KMS-11 (cell line): Measurements from ENCODE around the gene SLC39A9.

ENCODE experiments used
- H2AFZ ChIP-seq: fragments of 200-600 bp; sonication (generic); 2 replicates; pipeline ENCODE4 v1.6.1; 2016; ENCODE audit warnings: antibody characterized with exemption, mixed run types, low read depth
- H3K27ac ChIP-seq: fragments of 200-600 bp; sonication (generic); 2 replicates; pipeline ENCODE4 v1.6.1; 2016; ENCODE audit warnings: mild to moderate bottlenecking, mixed run types
- H3K27me3 ChIP-seq: fragments of 200-600 bp; sonication (generic); 2 replicates; pipeline ENCODE4 v1.6.1; 2017; ENCODE audit warnings: mild to moderate bottlenecking, low read depth, mixed run types, moderate library complexity; ENCODE audit not compliant: insufficient read depth
- H3K36me3 ChIP-seq: fragments of 200-600 bp; sonication (generic); 2 replicates; pipeline ENCODE4 v1.6.1; 2017; ENCODE audit warnings: mild to moderate bottlenecking, mixed run types; ENCODE audit not compliant: insufficient read depth
- H3K4me1 ChIP-seq: fragments of 200-600 bp; sonication (generic); 2 replicates; pipeline ENCODE4 v1.6.1; 2016; ENCODE audit warnings: mild to moderate bottlenecking, low read depth, mixed run types; ENCODE audit not compliant: poor library complexity, severe bottlenecking
- H3K4me2 ChIP-seq: fragments of 200-600 bp; sonication (generic); 2 replicates; pipeline ENCODE4 v1.7.0; 2016; ENCODE audit warnings: mild to moderate bottlenecking, mixed run types
- H3K4me3 ChIP-seq: fragments of 200-600 bp; sonication (generic); IDR thresholded peaks from 2 replicates; pipeline ENCODE4 v1.6.1; 2017; ENCODE audit warnings: low read depth, low read length, mixed read lengths; ENCODE audit not compliant: insufficient read depth
- H3K79me2 ChIP-seq: fragments of 200-600 bp; sonication (generic); 2 replicates; pipeline ENCODE4 v1.6.1; 2016; ENCODE audit warnings: low read depth, mixed run types; ENCODE audit not compliant: insufficient read depth
- H3K9ac ChIP-seq: fragments of 200-600 bp; sonication (generic); 2 replicates; pipeline ENCODE4 v1.6.1; 2016; ENCODE audit warnings: mild to moderate bottlenecking, mixed run types
- H4K20me1 ChIP-seq: fragments of 200-600 bp; sonication (generic); 2 replicates; pipeline ENCODE4 v1.6.1; 2016; ENCODE audit warnings: mild to moderate bottlenecking, mixed run types; ENCODE audit not compliant: insufficient read depth
- TF ChIP-seq, protein P1 (sequence below): fragments of 200-600 bp; sonication (generic); conservative IDR thresholded peaks from 2 replicates; pipeline ENCODE4 v1.6.1; 2017; ENCODE audit warnings: low read depth, mild to moderate bottlenecking, antibody characterized with exemption, low read length, moderate library complexity, mixed read lengths

Gene SLC39A9

DNA sequence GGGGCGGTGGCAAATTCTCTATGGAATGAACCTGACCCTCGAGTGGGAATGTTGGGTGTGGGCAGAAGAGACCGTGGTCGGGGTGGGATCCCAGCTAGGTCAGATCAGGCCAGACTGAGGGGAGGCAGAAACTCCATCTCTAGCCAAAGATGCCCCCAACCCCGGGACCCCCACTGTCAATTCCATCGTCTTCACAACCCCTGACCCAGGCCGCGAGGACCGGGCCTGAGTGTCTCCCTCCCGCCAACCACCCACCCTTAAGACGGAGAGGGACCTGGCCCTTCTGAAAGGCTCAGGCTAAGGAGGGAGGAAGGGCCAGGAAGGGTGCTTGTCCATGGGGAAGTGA, 86.8 kb downstream of the SLC39A9 start:
- no peak overlapping the region for H3K27ac ChIP-seq
- H3K4me2 ChIP-seq, result no peak overlapping the region
- no peaks in the 10 kb centered on the region for H3K79me2 ChIP-seq
- TF ChIP-seq, protein P1, sequence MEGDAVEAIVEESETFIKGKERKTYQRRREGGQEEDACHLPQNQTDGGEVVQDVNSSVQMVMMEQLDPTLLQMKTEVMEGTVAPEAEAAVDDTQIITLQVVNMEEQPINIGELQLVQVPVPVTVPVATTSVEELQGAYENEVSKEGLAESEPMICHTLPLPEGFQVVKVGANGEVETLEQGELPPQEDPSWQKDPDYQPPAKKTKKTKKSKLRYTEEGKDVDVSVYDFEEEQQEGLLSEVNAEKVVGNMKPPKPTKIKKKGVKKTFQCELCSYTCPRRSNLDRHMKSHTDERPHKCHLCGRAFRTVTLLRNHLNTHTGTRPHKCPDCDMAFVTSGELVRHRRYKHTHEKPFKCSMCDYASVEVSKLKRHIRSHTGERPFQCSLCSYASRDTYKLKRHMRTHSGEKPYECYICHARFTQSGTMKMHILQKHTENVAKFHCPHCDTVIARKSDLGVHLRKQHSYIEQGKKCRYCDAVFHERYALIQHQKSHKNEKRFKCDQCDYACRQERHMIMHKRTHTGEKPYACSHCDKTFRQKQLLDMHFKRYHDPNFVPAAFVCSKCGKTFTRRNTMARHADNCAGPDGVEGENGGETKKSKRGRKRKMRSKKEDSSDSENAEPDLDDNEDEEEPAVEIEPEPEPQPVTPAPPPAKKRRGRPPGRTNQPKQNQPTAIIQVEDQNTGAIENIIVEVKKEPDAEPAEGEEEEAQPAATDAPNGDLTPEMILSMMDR, result no peak
- no peak overlapping the region for H2AFZ ChIP-seq
- H3K36me3 ChIP-seq, result no peaks in the 10 kb centered on the region
- no peaks in the 10 kb centered on the region for H3K27me3 ChIP-seq
- no peak overlapping the region for H3K4me3 ChIP-seq
- no peaks in the 10 kb centered on the region for H4K20me1 ChIP-seq
- peaks cover 17% of the 10 kb centered on the region for H3K4me1 ChIP-seq
- no peak overlapping the region for H3K9ac ChIP-seq

DNA sequence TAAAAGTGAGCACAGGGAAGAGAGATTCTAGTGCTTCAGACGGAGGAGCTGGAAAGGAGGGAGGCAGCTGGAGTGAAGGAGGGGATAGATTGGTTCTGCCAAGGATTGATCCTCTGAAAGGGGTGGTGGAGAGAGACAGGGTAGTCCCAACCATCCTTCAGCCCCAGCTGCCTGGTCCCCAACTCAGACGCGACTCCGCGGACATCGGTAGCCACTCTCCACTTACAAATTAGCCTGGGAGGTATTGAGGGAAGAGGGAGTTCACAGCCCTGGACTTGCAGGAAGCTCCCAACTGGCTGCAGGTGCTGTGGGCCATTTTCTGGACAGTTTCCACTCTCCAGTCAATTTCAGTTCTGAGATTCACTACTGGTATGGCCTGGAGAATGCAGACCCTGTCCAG, 87.2 kb downstream of the SLC39A9 start:
- Histone ChIP-seq H3K9ac (no peak overlapping the region), H3K4me1 (peaks cover 17% of the 10 kb centered on the region), H3K27ac (no peak overlapping the region), H3K36me3 (no peaks in the 10 kb centered on the region), H4K20me1 (no peaks in the 10 kb centered on the region), H2AFZ (no peak overlapping the region), H3K4me2 (no peak overlapping the region), H3K27me3 (no peaks in the 10 kb centered on the region), H3K79me2 (no peaks in the 10 kb centered on the region), H3K4me3 (no peak overlapping the region)
- TF ChIP-seq, protein P1, result no peak

DNA sequence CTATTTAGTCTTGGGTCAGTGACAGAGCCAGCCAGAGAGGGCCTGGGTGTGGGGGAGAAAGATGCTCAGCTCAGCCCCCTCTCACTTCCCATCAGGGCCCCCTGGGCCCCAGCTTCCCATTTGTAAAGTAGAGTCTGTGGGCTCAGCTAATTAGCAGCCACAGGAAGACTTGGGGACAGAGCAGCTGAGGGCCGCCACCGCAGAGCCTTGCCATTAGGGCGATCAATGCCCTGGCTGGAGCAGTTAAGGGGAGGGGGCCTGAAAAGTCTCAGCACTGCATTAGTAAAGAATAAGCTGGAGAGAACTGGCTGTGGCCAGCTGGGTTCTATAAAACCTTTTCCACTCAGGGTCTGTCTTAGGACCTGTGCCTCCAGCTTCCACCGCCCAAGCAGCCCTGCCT, 88.7 kb downstream of the SLC39A9 start:
- H3K27me3 ChIP-seq, result no peaks in the 10 kb centered on the region
- H3K36me3 ChIP-seq, result no peaks in the 10 kb centered on the region
- peaks cover 6% of the 10 kb centered on the region for H3K4me1 ChIP-seq
- no peak overlapping the region for H3K27ac ChIP-seq
- H2AFZ ChIP-seq, result no peak overlapping the region
- no peaks in the 10 kb centered on the region for H3K79me2 ChIP-seq
- TF ChIP-seq, protein P1, result no peak
- H3K4me3 ChIP-seq, result no peak overlapping the region
- no peaks in the 10 kb centered on the region for H4K20me1 ChIP-seq
- H3K4me2 ChIP-seq, result no peak overlapping the region
- no peak overlapping the region for H3K9ac ChIP-seq

DNA sequence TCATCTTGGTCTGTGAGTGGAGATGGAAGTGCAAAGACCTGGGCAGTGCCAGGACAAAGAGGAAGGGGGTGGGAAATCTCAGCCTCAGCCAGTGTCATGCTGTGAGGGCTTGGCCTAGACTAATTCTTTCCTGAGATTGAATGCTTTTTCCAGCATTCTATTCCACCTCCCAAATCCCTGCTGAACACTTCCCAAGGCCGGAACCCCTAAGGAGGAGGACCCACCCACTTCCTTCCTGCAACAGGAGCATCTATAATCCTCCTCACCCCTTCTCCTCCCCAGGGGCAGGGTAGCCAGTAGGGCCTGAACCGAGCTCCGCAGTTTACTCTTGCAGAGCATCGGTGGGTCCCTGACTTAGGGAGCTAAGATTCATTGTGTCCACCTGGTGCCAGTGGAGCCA, 89.3 kb downstream of the SLC39A9 start:
- Histone ChIP-seq H4K20me1 (no peaks in the 10 kb centered on the region), H2AFZ (no peak overlapping the region), H3K79me2 (no peaks in the 10 kb centered on the region), H3K4me1 (peaks cover under 1% of the 10 kb centered on the region), H3K27me3 (no peaks in the 10 kb centered on the region), H3K9ac (no peak overlapping the region), H3K36me3 (no peaks in the 10 kb centered on the region), H3K4me2 (no peak overlapping the region), H3K27ac (no peak overlapping the region), H3K4me3 (no peak overlapping the region)
- TF ChIP-seq, protein P1, result no peak

DNA sequence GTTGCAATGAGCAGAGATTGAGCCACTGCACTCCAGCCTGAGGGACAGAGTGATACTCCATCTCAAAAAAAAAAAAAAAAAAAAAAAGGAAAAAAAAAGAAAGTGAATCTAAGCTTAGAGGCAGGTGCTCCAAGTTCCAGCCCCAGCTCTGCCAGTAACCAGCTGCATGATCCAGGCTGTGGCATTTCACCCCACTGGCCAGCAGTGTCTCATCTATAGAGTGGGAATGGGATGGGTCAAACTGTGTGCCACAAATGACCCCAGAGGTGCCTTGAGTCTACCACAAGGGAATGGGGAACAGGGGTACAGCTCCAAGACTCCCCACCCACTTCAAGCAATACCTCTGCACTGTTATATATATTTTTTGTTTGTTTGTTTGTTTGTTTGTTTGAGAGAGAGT, 91.0 kb downstream of the SLC39A9 start:
- TF ChIP-seq, protein P1, result no peak
- H3K27me3 ChIP-seq, result no peaks in the 10 kb centered on the region

More for the DNA sequence above, 91.0 kb downstream of the SLC39A9 start:
- H3K4me3 ChIP-seq, result no peak overlapping the region
- H2AFZ ChIP-seq, result no peak overlapping the region
- H3K4me2 ChIP-seq, result no peak overlapping the region
- H3K27ac ChIP-seq, result no peak overlapping the region
- H3K36me3 ChIP-seq, result no peaks in the 10 kb centered on the region
- no peak overlapping the region for H3K9ac ChIP-seq
- no peaks in the 10 kb centered on the region for H3K79me2 ChIP-seq
- H4K20me1 ChIP-seq, result no peaks in the 10 kb centered on the region
- H3K4me1 ChIP-seq, result no peaks in the 10 kb centered on the region
